PC-9 (cell line): ENCODE data around the gene LRRC27.

Experiments used
- EZH2 ChIP-seq: fragments of 200-600 bp; sonication (generic); IDR thresholded peaks from 2 replicates; pipeline ENCODE4 v1.8.0; 2017; ENCODE audit warnings: antibody characterized with exemption, low read depth
- TF ChIP-seq, protein P1 (sequence below): fragments of 200-600 bp; sonication (generic); conservative IDR thresholded peaks from 2 replicates; pipeline ENCODE4 v1.6.1; 2017; ENCODE audit warnings: mixed run types, antibody characterized with exemption, mild to moderate bottlenecking, moderate library complexity

DNA sequence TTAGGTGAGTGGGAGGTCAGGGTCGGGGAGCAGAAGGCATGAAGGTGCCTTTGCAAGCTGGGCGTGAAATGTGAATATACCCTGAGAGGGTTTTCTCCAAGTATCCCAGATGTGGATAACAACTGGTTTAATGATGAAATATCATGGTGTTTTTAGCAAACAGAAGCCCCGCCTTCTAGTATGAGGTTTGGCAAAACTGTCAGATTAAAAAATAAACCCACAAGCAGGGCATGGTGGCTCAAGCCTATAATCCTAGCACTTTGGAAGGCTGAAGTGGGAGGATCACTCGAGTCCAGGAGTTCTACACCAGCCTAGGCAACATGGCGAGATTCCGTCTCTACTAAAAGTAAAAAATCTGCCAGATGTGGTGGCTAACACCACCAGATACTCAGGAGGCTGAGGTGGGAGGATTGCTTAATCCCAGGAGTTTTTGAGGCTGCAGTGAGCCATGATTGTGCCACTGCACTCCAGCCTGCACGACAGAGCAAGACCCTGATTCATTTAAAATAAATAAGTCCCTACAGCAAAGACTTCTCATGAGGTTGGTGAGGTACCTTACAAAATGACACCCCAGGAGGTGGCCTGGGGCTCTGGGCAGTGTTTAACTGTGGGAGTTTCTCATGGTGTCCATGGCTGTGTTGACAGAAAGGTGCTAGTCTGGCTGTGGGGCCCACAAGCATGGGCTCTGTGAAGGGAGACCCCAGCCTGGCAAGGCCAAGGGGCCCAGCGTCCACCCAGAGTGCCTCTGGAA is 58.4 kb downstream of the LRRC27 start:
- TF ChIP-seq, protein P1, sequence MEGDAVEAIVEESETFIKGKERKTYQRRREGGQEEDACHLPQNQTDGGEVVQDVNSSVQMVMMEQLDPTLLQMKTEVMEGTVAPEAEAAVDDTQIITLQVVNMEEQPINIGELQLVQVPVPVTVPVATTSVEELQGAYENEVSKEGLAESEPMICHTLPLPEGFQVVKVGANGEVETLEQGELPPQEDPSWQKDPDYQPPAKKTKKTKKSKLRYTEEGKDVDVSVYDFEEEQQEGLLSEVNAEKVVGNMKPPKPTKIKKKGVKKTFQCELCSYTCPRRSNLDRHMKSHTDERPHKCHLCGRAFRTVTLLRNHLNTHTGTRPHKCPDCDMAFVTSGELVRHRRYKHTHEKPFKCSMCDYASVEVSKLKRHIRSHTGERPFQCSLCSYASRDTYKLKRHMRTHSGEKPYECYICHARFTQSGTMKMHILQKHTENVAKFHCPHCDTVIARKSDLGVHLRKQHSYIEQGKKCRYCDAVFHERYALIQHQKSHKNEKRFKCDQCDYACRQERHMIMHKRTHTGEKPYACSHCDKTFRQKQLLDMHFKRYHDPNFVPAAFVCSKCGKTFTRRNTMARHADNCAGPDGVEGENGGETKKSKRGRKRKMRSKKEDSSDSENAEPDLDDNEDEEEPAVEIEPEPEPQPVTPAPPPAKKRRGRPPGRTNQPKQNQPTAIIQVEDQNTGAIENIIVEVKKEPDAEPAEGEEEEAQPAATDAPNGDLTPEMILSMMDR = no peak
- TF ChIP-seq EZH2 = no peak
